M059J (cell line): ENCODE results near the gene OTULIN. TPM values are rescaled to one million over a fixed set of nuclear protein-coding genes. Genes with fewer than 3 reads are reported as not detected.

Experiments
- DNase-seq: peaks from one replicate; pipeline ENCODE4 v3.0.0-alpha.2; 2012; ENCODE audit warnings: low read depth
- total RNA-seq: library from RNA; depleted of rRNA; stranded (reverse); fragments of >200 nt; shearing (Covaris generic); gene quantifications from 2 replicates; pipeline ENCODE4 v1.2.3, GENCODE V29; 2014

OTULIN gene
- total RNA-seq, 1 experiment from 2014 or later: 58.9 TPM

DNA sequence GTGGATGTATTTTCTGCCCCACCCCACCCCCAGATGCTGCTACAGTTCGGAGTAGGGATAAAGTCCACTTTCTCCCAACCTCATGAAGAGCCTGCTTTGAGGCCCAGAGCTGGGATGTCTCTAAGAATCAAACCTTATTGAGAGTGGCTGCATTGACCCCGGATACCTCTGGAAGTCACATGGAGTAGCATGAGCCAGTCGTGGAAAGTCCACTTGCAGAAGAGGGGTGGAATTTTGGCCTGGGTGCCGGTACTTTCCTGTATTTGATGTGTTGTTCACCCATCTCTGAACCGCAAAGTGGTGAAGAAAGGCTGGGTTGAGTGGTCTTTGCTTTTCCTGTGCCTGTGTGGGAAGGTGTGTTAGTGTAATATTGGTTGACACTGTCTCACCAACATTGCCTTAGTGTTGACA lies 3.7 kb downstream of the OTULIN start:
- no peak for DNase-seq

DNA sequence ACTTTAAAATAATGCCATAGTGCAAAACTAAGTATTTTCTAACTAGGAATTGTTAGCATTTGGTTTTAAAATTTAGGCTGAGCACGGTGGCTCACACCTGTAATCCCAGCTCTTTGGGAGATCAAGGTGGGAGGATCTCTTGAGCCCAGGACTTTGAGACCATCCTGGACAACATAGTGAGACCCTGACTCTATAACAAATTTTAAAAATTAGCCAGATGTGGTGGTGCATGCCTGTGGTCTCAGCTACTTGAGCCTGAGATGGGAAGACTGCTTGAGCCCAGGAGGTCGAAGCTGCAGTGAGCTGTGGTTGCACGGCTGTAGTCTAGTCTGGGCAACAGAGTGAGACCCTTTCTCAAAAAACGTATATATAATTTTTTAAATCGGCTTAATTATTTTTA lies 4.9 kb downstream of the OTULIN start:
- no peak for DNase-seq

DNA sequence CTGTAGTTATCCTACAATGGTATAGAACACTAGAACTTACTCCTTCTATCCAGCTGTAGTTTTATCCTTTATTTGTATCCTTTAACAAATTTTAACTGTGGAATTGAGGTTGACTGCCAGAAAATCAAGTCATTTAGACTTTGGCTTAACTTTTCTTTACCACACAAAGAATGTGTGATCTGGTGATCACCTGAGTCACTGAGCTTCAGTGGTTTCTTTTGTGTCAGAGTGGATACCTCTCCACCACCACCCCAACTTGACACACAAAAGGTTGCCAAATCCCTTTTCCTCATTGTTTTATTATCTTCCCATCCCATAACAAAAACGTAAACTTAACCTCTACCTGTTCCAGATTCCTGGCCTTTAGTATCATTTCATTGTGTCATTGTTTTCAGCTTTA lies 5.5 kb downstream of the OTULIN start:
- peak; percentile 74 for DNase-seq

DNA sequence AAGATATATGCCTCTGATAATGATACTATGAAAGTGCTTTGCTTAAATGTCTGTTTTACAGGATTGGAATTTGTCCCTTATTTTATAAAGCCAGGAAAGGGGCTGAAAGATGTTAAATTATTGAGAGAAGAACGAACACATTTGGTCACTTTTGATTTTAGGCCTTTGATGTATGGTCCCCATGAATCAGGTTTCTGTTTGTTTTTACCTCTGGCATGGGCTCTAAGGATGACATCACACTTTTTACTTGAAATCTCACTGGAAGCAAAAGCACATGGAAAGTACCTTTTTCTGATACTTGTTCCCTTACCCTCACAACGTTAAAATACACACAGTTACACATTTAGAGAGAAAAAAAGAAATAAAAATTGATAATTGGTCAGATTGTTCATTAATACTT lies 6.9 kb downstream of the OTULIN start:
- DNase-seq: peak; percentile 29

DNA sequence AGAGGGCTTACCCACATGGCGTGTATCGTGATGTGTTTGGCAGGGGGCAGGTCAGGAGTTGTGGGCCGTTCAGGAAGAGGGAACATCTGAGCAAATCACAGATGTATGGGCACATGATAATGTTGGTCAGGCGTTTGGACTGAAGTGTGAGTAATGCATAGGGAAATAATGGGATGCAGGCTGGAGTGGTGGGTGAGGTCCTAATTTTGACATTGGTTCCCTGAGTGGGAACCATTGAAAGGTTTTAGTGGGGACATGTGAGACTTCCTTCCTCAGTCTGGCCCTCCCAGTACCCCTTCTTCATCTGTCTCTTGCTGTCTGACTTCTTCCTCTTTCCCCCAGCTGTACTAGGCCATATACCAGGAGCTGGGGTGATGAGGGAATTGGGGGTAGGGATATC lies 7.6 kb downstream of the OTULIN start:
- no peak for DNase-seq

DNA sequence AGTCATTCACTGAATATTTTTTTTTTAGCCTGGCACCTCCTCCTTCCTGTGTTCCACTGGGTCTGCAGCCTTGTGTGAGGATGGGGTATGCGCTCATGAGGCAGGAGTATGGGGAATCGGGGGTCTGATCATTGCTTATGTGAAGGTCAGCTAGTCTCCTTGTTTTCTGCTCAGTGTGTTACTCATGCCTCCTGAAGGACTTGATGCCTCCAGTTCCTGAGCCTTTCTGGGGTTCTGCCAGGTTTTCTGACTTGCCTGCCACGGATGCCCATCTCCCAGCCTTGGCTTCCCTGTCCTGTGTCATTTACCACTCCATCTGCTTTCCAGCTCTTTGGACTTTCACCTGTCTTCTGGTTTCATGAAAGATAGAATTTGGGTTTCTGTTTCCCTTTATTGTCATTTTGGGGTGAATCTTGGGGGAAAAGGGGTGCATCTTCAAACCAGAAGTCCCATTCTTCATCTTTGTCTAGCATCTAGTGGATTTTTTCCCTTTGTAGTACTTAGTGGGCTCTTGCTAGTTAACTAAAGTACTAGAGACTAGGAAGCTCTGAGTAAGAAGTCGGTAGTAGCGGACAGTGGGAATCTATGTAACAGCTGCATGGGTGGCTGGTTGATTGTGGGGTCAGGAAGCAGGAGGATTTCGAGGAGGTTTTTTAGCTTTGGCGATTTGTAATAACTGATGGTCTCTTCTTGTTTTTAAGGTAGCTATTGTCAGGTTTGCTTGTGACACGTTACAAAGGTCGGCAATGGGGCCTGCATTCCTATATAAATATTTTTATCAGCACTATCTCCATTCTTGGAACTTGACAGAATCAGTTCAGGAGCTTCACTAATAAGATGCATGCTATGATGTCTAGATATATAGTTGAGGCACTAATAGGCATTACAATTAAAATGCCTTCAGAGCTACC lies 8.2 kb downstream of the OTULIN start:
- DNase-seq: peak; percentile 72

DNA sequence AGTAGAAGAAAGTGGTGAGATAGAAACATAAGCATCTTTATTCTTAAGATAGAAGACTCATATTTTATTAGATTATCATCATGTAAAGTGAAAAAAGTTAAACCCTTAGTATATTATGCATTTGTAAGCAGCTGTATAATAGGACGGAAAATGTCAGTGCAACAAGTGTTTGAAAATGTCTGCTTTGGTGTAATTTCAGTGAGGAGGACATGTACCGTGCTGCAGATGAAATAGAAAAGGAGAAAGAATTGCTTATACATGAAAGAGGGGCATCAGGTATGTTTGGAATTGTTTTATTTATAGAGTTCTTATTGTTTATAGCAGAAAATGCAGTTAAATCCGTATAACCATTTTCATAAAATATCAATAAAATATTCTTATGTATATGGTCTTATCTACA lies 8.9 kb downstream of the OTULIN start:
- DNase-seq: no peak

DNA sequence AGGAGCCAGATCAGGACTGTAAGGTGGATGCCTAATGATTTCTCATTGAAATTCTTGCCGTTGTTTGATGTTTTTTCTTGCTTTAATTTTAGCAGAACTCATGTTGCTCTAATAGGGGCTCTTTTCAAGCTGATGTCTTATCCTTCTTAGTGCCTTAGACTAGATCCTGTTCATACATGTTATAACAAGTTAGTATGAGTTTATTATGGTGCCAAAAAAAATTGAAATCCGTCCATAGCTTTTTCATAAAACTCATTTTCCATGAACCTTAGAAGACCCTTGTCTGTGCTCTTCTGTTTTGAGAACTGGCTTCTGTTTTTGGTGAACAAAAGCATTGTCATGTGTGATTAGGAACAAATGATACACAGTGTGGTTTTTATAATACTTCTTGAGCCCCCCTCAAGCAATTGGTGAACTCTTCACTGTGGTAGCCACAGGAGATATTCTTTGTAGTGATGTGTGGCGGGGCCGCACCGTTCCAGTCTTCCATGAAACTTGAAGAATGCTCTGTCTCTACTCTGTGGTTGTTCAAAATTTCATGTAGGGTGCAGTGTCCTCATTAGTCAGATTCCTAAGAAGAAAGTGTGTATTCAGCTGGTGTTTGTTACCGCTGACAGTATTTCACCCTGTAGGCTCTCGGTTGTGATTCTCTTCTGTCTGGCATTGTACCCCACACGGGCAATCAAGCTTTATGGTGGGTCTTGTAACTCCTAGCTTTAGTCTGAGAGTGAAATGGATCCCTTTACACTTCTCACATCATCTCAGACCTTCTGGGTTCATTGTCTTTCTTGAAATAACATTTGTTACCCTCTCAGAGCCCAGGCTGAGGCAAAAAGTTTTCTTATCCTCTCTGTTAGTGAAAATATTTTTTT lies 10.7 kb downstream of the OTULIN start:
- DNase-seq: no peak

DNA sequence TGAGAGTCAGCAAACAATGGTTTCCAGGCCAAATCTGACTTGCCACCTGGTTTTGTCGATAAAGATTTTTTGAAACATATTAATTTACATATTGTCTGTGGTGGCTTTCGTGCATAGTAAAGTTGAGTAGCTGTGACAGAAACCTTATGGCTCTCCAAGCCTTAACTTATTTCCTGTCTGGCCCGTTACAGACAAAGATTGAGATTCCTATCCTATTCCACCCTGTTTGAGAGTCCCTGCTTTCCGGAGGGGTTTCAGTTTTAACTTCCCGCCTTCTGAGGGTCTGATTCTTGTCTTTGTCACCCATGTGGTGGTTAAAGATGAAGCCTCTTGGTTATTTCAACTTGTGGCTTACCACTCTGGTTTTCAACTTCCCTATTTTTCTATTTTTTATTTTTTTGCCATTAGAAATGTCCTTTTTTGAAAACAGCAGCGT lies 11.4 kb downstream of the OTULIN start:
- no peak for DNase-seq

DNA sequence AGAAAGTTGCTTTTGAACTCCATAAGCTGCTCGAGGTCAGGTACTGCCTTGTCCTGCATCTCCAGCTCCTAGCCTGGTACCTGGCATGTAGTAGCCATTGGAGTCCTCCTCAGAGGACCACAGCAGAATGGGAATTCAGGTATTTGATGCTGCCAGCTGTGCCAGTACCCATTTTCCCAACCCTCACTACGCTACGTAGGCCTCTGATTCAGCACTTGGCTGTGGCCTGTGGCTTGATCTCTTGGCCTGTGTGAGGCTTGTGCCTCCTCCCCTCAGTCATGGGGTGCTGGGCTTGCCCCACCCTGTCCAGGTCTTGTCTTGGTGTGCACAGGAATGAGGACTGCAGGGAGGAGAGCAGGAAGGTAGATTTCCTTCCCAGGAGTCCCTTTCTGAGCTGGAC lies 11.8 kb downstream of the OTULIN start:
- DNase-seq: peak; percentile 75

DNA sequence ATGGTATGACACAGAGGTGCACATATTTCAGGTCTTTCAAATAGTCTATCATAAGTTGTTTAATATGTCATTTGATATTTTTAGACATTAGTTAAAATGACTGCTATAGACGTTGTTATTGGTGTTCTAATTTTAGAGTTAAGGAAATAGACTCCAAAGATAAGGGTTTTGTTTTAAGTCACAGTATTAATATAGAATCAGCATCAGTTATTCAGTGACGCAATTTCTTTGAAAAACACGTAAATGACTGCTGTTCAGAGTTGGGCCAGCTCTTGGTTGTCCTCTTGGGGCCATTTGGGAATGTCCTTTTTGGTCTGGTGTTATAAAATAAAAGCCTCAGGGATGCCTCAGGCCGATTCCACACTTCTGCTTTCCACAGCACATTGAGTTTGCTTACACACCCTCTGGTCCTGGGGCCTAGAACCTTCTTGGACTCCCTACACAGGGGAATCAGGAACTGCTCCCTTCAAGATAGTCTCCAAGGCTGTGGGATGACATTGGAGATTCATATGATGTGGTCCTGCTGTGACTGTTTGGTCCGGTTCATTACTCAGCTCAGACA lies 14.3 kb downstream of the OTULIN start:
- no peak for DNase-seq

DNA sequence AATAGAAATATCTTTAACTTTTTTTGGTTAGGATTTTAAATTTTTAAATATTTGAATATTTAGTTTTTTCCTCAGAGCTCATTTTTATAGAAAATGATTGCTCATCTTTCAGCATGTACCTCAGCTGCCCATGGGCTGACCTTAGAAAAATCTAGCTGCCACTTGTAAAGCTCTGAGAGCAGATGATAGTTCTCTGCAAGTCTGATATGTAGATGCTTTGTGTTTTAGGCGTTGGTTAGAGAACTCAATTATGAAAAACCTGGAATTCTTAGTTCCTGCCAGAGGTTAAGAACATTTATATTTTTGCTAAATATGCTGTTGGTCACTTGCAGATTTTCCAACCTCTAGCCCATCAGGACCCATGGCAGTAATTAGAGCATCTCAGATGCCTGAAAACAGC lies 15.1 kb downstream of the OTULIN start:
- no peak for DNase-seq

DNA sequence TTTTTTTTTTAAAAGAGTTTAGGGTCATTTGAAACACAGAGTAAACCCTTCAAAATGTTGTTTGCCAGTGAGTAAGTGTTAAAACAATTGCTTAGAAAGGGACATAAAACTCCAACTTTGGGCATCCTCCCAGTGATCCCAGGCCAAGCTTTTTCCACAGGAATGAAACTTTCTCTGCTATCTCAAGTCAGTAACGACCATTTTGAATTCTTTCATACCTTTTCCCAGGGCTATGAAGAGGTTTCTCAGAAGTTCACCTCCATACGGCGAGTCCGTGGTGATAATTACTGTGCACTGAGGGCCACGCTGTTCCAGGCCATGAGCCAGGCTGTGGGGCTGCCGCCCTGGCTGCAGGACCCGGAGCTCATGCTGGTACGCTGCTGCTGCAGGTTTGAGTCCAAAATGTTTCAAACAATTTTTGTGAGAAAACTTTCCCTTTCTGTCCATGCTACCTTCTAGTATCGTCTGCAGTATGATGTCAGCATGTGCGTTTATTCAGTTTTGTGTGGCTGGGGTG lies 16.8 kb downstream of the OTULIN start:
- DNase-seq: no peak

DNA sequence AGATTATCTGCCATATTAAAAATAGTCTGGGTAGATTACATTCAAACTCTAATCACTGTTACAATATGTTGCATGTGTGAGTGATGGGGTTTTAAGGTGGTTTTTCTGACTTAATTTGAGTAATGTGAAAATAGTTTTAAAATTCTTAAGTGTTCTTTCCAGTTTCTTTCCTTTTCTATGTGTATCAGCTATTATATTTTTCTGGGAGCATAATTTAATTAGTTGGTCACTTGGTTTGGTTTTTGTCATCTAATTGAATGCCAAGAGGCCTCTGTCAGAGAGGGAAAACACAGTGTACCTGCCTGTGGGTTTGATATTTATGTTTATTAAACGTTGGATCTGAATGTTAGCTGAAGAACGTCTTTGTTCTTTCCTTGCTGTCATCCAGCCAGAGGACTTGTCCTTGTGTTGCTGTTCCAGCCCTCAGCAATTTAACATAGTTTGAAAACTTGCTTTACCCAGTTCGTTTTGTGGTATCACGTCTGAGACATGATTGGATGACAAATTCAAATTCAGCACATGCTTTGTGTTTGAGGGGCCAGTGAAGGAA lies 19.5 kb downstream of the OTULIN start:
- no peak for DNase-seq

DNA sequence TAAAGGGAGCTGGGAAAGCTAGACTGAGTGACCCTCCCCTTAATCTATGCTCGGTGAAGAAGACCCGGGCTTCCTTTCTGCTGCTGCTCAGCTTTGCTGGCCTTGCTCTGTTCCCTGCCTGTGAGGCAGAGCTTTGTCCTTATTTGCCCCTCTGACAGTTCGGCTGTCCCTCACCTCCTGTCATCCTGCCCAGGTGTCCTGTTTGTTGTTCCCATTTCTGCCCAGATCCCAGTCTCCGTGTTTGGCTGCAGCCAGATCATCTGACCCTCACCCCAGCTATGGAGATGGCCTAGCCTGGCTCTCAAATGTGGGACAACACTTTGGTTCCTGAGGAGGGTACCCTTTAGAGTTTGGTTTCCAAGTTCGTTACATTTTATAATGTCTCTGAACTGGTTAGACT lies 20.2 kb downstream of the OTULIN start:
- DNase-seq: no peak

DNA sequence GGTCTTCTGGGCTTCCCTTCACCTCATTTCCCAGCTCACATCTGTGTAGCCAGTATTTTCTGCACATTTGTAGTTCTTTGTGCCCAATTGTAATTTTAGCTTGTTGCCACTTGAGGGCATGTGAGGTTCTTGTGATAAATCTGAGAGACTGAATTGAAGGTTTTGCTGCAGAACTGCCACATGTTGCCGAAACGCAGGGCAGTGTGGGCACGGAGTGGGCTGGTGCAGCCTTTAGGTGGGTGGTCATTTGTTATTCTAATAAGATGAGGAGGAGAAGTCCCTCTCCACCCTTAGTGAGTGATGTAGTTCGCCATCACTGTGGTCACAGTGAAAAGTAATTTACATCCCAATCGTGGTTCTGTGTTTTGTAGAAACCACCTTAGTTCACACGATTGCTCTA lies 21.2 kb downstream of the OTULIN start:
- DNase-seq: peak; percentile 59

DNA sequence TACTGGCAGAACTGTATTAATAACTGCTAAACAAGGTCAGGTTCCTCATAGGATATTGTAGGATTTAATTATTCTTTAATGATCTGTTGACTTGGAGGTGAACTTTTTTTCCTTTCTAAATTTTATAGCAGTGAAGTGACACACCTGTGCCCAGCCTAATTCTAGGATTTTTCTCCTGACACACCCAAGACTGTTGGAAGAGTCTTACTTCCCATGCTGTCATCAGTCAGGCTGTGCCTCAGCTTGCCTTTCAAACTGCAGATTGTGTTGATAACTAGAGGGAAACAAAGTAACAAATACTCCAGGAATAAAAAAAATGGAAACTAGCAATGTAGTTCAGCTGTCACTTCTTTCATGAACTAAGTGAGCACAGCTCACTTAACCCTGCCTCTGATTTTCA lies 22.0 kb downstream of the OTULIN start:
- DNase-seq: no peak

DNA sequence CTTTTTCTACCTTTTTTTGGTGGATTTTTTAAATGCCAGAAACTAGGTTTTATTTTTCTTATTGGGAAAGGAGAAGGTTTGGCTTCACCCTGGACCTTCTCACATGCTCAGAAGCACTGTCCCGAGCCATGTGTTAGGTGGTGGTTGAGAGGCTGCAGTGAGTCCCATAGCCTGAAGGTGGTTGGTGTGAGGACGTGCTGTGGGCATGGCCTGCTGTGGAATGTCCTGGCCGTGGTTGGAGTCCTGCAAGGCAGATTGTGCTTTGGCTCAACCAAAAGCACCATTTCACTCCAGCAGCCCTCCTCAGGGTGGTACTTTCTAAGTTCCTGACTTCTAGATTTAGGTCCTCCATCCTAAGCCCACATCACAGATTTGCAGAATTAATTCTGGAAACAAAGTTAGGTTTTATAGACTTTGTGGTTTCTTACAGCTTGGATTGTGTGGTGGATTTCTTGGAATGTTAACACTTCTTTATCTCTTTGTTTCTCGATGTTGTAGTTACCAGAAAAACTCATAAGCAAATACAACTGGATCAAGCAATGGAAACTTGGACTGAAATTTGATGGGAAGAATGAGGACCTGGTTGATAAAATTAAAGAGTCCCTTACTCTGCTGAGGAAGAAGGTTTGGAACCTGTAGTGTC lies 22.6 kb downstream of the OTULIN start:
- peak; percentile 14 for DNase-seq

DNA sequence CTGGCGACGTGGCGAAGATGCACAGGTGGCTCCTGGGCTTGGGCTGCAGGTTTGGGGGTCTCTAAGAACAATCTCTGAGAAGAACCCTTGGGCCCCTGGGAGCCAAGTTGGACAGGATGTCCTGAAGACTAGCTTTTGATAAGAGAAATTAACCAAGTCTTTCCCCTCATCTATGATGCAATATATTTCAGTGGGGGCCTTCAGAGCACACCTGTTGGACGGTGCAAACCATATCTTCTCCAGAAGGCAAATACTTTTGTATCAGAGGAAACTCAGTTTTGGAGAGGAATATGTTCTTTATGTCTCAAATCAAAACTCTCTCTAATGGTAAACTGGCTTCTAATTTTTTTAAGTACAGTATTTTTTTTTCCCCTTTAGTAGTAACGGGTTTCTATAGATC lies 28.6 kb downstream of the OTULIN start:
- DNase-seq: no peak

DNA sequence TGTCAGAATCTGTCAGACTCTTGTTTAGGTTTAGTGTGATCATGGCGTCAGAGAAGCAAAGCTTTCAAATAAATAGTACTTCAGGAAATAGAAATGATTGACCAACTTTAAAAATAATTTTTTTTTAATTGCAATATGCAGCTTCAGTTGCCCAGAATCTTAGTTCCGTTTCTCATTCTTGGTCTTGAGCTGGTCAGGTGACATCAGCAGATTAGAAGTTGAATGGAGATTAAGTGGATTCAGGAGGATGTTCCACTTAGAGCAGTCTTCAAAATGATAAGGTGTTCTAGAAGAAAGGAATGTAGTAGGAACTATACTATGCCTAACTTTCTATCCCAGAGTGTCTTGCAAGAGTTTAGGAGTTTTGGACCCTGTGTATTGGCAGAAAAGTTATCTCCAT lies 30.6 kb downstream of the OTULIN start:
- DNase-seq: no peak

DNA sequence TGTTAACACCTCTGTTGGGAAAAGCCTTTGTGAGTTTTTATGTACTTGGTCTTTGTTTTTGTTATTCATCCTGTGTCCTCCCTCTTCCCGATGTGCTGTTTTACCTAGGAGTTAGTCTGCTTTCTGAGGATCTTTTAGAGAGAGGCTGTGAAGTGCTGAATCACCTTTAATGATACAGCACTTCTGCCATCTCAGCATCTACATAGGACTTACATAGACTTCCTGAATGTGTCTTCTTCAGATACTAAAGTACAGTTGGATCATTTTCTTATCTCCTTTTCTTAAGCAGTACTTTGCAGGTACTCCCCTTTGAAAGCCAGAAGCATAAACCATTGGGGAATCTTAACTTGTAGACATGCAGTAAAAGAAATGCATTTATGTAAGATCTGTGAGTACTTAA lies 31.5 kb downstream of the OTULIN start:
- DNase-seq: no peak
